Measurements from ENCODE around the gene CCBE1.

The CCBE1 gene

DNA sequence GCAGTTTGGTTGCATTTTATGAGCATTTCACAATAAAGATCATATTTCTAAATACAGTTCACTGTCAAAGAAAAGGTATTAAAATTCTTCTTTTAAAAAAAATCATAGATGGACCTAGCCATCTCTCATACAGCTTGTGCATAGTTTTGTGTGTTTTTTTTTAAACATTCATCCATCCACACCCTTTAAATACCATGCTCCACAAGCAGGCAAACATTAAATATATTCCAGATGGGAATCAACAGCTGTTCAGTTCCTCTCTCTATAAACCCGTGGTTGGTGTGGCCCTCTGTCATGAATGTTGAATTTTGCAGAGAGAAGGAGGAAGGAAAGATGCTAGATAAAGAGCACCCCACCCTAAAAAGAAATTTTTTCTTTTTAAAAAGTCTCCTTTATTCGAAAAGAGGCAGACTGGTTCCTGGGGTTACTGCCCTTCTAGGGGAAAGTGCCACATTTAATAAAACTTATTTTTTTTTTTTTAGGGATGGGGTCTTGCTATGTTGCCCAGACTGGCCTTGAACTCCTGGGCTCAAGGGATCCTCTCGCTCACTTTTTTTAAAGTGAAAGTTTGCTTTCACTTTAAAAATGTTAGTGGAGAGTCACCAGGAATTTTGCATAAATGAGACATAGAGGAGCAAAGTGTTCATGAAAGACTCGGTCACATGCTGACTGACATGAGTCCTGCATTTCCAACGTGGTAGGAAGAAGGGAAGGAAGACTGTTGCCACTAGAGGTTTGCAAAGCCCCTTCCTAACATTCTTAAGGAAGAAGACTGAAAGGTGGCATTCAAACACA lies 264.2 kb downstream of the CCBE1 start:
- no peak for DNase-seq

DNA sequence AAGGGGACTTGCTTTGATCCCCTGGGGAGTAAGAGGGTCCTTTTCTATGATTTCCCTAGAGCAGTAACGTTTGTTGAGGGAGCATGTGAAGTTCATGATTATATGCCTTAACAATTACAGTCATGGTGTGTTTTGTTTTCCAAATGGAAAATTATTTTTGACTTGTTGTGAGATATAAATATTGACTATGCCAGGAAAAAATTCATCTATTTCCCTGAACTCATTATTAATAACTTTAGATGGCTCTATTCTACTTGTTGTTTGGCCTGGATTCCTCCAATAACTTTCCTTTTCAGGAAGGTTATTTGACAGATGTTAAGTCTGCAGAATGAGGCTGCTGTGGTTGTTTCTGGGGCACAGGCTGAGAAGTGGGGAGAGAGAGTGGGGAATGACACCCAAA lies 266.1 kb downstream of the CCBE1 start:
- DNase-seq, result no peak

DNA sequence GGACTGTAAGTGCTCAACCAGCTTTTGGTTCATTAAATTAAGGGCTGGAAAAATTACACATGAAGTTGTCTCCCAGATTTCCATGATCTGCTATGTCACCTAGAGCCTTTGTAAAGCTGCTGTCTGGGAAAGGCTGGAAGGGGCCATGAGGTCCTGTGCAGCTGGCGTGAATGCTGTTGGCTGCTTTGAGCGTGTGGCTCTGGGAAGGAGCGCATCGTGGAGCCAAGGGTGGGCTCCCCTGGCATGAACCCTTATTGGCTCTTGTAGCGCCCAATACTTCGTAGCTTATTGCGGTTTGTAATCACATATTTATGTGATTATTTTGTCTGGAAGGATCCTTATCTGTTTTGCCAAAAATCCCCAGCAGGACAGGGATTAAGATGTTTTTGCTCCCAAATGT lies 267.6 kb downstream of the CCBE1 start:
- DNase-seq, result no peak

DNA sequence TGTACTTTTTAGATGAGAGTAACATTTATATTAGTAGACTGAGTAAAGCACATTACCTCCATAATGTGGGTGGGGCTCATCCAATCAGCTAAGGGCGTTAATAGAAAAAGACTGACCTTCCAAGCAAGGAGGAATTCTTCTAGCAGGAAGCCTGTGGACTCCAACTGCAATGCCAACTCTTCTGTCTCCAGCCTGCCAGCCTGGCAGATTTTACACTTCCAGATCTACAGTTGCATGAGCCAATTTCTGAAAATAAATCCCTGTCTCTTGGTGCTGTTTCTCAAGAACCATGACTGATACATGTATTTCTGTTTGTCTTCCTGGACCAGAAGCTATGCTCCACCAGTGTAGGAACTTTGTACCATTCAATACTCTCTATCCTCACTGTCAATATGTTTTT lies 269.2 kb downstream of the CCBE1 start:
- DNase-seq, result no peak

DNA sequence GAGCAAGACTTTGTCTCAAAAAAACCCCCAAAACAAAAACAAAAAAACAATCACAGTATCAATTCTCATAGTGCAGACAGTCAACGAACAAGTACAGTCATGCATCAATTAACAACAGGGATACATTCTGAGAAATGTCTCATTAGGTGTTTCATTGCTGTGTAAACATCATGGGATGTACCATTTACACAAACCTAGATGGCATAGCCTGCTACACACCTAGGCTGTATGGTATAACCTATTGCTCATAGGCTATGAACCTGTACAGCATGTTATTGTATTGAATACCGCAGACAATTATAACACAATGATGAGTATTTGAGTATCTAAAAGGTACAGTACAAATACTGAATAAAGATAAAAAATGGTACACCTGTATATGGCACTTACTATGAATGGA lies 270.4 kb downstream of the CCBE1 start:
- no peak for DNase-seq

DNA sequence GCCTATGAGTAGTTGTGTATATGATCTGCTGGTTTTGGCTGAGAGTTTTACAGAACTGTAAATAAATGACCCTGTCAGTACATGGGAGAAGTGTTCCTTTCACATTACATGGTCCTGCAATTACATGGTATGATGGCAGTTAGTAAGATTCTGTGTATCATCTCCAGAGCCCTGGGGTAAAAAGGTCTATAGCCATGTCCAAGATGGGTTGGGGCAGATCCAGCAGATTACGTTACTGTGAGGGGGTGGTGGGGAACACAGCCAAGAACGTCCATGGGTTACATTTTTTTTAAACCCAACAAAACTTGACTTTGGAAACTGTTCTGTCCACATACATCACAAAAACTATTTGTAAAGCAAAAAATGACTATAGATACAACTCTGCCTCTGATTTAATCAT lies 274.0 kb downstream of the CCBE1 start:
- no peak for DNase-seq

DNA sequence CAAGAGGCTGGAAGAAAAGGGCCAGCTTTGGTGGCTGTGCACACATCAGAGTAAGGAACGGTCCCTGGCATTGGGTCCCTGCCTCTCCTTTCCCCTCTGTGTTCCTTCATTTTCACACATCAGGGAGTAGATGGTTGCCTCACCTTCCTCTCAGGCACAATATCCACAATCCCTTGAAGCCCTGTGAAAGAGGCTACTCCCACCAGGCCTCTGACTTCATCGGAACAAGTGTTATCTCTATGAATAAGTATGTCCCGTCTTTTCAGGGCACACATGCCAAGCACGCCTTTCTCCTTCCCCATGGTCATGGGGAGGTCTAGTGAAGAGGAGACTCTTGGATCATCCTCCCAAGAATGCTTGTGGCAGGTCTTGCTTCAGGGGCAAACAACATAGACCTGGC lies 277.0 kb downstream of the CCBE1 start:
- DNase-seq, result no peak

DNA sequence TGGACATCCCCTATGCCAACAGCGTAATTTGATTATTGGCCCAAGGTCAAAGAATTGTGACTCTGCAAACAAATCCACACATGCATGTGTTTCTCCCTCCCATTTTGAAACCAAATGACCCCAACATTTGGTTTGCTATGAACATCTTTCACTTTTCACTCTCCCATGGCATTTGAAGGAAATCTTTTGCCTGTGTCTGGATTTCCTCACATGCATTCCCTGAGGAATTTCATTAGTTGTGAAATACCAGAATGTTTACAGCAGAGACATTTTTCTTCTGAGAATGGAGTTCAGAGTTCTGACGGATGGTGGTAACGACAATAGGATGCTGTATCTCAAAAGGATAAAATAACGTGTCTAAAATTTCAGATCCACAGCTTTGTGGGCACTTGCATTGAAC lies 277.8 kb downstream of the CCBE1 start:
- no peak for DNase-seq

DNA sequence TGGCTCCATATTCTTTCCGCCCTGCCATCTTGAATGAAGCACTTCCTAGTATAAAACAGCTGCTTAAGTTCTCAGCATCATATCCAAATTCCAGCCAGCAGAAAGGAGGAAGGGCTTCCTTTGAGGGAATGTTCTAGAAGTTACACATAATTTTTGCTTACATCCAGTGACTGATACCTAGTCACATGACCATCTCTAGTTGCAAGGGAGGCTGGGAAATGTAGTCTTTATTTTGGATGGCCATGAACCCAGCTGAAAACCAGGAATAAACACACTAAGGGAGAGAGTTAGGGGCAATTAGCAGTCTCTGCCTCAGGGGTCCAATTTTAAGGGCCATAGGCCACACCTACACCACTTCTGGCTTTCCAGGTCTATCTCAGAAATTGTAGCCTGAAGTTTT lies 280.4 kb downstream of the CCBE1 start:
- no peak for DNase-seq

DNA sequence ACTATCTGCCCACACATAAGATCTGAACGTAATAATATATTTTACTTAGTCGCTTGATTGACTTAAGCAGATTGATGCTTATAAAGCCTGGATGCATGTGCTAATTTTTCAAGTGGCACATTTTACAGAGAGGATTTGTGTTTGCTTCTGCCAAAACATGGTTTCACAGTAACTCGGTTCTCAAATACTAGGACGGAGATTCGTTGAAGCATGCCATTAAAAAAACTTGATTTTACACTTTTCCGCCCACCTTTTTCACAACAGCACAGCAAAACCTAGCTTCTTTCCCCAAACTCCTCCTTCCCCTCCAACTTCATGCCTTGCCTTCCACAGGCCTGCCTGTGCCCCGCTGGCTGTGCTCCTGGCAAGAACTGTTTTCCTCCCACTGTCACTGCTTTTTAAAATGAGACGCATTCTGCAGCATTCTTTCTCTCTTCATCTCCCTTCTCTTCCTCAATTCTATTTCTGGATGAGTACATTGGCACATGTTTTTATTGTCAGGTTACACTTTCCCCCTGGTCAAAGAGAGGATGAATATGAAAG lies 283.0 kb downstream of the CCBE1 start:
- no peak for DNase-seq

DNA sequence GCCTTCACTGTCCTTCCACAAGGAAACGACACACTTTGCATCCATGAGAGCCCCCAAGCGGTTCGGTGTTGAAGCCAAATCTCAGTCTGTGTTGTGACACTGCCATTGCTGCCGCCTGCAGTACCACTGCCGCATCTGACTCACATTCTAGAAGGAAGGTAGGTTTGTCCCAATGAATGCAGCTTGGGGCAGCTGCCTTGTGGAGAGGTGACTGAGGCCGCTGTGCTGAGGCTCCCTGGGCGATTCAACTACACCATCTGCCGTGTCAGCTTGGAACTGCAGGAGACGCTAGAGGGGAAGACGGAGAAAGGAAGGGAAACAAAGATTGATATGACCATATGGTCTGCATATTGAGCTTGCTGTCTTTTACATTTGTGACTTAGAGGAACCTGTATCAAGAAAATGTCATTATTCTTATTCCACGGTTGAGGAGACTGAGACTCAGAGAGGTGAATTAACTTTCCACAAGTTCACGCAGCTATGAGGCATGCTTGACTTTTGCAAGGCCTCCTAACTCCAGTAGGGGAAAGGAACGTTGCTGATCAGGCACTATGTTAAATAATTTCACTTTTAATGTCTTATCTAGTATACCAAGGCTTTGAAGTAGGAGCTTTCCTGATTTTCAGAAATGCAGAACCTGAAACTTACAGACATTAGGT lies 294.7 kb downstream of the CCBE1 start:
- DNase-seq, result peak; percentile 86

DNA sequence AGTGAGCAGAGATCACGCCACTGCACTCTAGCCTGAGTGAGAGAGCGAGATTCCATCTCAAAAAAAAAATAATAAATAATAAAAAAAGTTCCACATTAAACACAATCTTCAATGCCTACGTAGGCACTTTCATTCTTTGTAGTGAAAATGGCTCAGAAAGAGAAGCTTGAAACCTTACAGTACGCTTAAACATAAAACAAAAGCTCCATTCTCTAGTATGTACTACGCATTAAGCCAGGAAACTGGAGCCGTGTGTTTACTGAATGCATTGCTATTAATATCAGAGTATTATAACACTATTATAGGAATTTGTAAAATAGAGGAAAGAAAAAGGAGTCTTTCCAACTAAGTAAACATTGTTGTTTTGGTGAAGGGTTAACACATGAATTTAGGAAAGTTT lies 296.8 kb downstream of the CCBE1 start:
- DNase-seq, result no peak

DNA sequence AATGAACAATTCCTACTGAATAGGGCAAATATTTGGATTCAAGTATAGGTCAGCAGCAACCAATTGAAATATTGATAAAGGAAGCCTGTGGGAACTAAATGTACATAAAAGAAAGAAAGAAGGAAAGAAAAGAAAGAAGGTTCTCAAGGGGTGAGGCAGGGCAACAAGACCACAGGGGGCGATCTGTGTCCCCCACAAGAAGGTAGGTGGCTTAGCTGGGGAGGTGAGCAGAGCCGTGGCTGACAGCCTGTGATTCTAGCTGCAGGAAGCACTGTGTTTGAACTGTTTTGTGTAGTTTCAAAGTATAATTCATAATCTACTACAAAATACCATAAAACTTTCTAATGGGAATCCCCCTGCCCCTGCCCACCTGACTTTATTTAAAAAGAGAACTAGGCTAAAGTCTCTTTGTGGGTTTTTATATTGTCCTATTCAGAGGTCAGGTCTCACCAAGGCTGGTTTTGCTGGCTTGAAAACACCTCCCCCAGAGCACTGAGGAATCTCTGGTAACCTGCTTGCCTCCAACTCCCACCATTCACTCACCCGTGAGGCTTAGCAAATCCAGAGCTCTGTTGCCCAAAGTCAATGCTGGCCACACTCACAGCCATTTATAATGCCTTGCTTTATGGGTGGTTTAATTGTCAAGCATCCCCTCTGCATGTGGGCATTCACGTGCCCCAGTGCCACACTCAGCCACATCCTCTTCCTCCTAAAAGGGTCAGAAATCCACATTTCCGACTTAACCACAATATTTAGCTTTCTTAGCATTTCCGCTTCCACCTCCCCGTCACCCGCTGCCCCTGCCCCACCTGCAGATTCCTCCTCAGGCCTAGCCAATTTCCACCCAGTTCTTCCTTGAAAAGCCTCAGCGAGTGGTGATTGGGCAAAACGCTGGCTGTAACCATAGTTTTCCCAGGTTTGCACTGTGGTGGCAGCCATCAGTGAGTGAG lies 301.7 kb downstream of the CCBE1 start:
- DNase-seq, result no peak

DNA sequence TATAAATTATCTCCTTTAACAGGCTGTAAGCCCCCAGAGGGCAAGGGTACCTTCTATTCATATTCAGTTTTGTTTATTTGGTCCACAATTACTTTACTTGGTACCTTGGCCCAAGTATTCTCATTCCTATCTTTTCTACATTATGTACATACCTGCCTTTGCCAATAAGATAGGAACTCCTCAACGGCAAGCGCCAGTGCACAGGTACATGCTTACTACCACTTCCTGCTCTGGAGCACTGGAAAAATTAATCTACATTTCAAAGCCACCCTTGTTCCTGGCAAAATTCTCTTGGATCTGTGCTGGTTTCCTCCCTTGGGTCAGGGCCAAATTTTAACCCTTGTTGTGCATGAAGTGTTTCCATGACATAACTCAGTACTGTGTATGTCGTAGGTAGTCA lies 303.8 kb downstream of the CCBE1 start:
- DNase-seq, result no peak

DNA sequence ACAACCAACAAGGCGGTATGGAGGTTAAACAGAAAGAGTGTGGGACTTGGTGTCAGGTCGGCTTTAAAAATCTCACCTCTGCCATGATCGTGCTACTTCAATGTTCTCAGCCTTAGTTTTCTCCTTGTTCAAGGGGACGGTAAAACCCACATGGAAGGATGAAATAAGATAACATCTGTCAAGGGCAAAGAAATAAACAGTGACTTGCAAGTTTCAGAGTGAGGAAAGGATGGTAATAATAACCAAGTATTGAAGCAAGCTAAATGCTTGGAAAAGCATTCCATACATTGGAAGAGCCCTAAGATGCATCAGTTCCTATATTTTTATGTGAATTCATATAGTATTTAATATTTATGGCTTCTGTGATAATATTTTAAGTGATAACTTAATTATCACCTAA lies 308.4 kb downstream of the CCBE1 start:
- DNase-seq, result no peak

DNA sequence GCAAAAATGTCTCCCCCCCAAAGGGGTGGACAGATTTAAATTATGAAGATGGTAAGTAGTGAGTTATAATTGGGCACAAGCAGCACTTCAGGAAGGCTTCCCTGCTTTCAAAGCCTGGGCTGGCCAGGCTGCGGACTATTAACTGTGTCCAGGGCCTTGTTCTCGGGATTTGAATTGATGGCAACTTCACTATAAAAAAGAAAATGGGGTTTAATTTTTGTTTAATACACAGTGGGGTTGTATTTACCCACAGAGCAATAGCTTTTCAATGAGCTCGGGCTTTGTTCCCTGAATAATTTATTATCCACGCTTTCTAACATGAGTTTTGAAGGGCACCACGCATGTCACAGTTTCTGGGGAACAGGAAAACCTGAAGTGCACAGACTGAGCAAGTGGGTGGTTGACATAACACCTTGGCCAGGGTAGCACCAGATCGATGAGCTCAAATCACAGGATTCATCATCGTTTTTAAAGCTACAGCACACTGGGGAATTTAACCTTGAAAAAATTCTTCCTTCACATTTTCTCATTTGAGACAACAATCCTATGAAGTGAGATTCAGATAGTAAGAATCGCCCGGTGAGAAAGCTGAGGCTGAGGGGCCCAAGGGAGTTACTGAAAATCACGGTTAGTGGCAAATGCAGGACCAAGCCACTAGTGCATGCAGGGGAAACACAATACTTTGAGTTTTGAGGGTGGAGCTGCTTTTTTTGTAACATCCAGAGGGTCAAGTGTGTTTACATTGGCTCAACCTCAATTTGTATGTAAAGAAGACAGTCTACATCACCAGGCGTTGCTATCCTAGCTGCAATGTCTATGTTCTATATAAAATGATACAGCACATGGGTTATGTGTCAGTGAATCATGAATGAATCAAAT lies 309.3 kb downstream of the CCBE1 start:
- no peak for DNase-seq

DNA sequence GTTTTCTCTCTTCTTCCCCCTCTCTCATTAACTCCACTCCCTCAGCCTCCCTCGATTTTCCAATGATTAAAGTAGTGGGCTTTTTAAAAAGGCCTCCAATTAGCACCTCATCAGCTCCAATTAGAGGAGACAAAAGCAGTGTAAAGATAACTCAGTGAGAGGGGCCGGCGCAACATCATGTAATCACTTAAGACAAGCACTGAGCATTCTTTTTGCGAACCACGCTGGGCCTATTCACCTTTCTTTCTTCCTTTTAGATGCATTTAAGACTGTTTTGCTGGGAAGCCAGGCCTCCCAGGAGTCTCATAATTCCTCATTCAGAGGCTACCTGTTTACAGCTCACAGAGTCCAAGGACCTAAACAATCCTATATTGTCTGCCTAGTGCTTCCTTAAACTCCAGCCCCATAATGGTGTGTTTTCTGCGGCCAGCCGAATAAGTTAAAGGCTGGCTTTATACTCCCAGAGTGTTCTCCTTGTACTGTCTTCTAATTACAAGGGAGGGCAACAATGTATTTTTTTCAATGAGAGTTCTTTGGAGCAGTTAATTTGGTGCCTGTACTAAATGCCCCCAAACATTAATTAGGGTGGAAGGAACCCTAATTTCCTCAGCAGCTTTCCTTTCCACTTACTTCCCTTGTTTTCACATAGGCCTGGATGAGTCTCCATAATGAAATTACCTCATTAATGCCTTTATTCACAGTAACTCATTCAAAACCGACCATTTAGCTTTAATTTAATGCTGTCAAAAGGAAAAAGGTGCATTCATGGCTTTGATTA lies 310.1 kb downstream of the CCBE1 start:
- no peak for DNase-seq

DNA sequence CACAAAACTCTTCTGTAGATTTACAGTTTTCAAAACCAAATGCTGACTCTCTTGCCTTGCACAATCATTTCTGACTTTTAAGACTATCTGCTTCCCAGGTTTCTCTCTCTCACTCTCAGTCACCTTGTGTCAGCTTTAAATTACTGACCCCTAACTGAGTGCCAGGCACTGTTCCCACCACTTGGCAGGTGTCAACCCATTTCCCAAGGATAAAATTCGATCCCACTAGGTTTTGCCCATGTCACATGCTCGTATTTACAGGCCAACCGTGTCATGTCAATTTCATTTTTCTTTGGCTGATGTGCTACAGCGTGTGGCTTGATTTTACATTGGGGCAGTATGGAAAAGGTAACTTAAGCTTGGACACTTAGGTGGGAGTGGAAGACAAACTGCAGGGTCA lies 312.0 kb downstream of the CCBE1 start:
- no peak for DNase-seq

DNA sequence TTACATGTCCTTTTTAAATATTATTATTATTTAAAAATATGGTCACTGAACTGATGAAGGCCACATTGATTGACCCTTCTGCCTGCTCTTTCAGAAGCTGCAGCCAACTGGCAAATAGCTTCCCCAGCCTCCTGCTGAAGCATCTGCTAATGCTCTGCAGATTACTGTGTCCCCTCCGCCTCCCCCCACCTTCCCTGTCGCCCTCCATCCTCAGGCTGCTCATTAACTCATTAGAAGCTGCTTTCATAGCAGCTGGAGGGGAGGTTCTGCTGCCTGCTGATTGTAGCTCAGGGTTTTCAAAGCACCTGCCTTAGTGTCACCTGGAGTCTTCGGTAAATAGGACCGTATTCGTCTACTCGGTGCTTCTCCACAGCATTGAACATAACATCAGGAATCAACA lies 313.4 kb downstream of the CCBE1 start:
- no peak for DNase-seq

DNA sequence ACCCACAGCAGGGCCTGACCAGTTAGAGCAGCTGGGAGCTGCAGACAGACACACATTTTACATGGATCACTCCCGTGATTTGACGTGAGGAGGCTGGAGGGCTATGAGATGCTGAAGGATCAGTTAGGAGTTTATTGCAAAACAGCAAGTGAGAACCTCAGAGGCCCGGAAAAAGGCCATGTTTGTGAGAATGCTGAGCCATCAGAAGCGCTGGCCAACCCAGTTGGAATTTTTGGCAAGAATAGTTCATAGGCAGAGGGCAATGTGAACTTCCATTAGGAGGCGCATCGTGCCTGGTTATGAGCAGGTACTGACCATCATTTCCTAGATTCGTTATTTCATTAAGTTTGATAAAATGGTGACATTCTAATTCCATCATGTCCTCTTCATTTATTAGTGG lies 314.8 kb downstream of the CCBE1 start:
- DNase-seq, result no peak

DNA sequence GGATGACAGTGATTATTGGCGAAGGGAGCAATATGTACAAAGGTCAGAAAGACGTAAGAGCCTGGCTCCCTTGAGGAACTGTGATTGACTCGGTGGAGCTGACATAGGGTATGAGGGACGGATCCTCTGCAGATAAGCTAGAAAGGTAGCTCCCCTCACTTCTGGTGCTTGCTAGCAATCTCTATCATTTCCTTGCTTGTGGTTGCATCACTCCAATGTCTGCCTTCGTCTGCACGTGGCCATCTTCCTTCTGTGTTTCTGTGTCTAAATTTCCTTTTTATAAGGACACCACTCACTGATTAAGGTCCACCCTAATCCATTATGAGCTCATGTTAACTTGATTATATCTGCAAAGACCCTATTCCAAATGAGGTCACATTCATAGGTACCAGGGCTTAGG lies 315.3 kb downstream of the CCBE1 start:
- DNase-seq, result peak; percentile 24
